Neural cell (in vitro differentiated cells): ENCODE measurements around the gene PKP1. TPM values are rescaled to one million over a fixed set of nuclear protein-coding genes. Genes with fewer than 3 reads are reported as not detected.

ENCODE experiments used
- H2AFZ ChIP-seq: fragments of 200-600, 300-800 bp; sonication (generic), shearing (Covaris generic); 2 replicates; pipeline ENCODE4 v1.6.0; 2014; ENCODE audit warnings: low read depth, mild to moderate bottlenecking, antibody characterized with exemption, low read length, moderate library complexity
- H3F3A ChIP-seq: fragments of 200-600 bp; shearing (Covaris generic); 2 replicates; pipeline ENCODE4 v1.6.1; 2016; ENCODE audit warnings: mild to moderate bottlenecking, moderate library complexity, mixed read lengths, antibody characterized with exemption, low read length; ENCODE audit not compliant: insufficient read depth, poor library complexity, severe bottlenecking
- H3K27ac ChIP-seq: fragments of 200-600, 300-800 bp; sonication (generic), shearing (Covaris generic); 2 replicates; pipeline ENCODE4 v1.5.1; 2014; ENCODE audit warnings: mild to moderate bottlenecking, low read length, moderate library complexity
- H3K27me3 ChIP-seq: fragments of 300-800, 200-600 bp; sonication (generic), shearing (Covaris generic); 2 replicates; pipeline ENCODE4 v1.6.0; 2014; ENCODE audit warnings: mild to moderate bottlenecking, low read depth, low read length, moderate library complexity; ENCODE audit not compliant: insufficient read depth
- H3K36me3 ChIP-seq: fragments of 300-800, 200-600 bp; sonication (generic), shearing (Covaris generic); 2 replicates; pipeline ENCODE4 v1.5.1; 2014; ENCODE audit warnings: mild to moderate bottlenecking, antibody characterized with exemption, low read length, moderate library complexity; ENCODE audit not compliant: insufficient read depth
- H3K4me2 ChIP-seq: fragments of 300-800, 200-600 bp; sonication (generic), shearing (Covaris generic); 2 replicates; pipeline ENCODE4 v1.6.0; 2014; ENCODE audit warnings: mild to moderate bottlenecking, low read length
- H3K4me3 ChIP-seq: fragments of 300-800, 200-600 bp; sonication (generic), shearing (Covaris generic); 2 replicates; pipeline ENCODE4 v1.5.1; 2014; ENCODE audit warnings: mild to moderate bottlenecking, low read length, moderate library complexity
- H3K79me2 ChIP-seq: fragments of 200-600 bp; shearing (Covaris generic); replicated peaks from 2 replicates; pipeline ENCODE4 v1.6.0; 2014; ENCODE audit warnings: mild to moderate bottlenecking, low read length, moderate library complexity; ENCODE audit not compliant: insufficient read depth
- H3K9ac ChIP-seq: fragments of 300-800, 200-600 bp; sonication (generic), shearing (Covaris generic); 2 replicates; pipeline ENCODE4 v1.6.1; 2016; ENCODE audit warnings: mild to moderate bottlenecking, low read length, mixed read lengths
- H3K9me2 ChIP-seq: fragments of 200-600 bp; shearing (Covaris generic); 2 replicates; pipeline ENCODE4 v1.6.1; 2016; ENCODE audit warnings: mild to moderate bottlenecking, low read length, mixed read lengths; ENCODE audit not compliant: insufficient read depth
- H3K9me3 ChIP-seq: fragments of 200-600, 300-800 bp; sonication (generic), shearing (Covaris generic); 2 replicates; pipeline ENCODE4 v1.6.1; 2016; ENCODE audit warnings: mild to moderate bottlenecking, mixed run types, low read length, moderate library complexity, mixed read lengths
- H4K20me1 ChIP-seq: fragments of 200-600 bp; shearing (Covaris generic); 2 replicates; pipeline ENCODE4 v1.6.1; 2016; ENCODE audit warnings: mild to moderate bottlenecking, mixed run types; ENCODE audit not compliant: insufficient read depth
- CTCF ChIP-seq: fragments of 450-650 bp; IDR thresholded peaks from 2 replicates; pipeline ENCODE4 v1.5.1; 2014; ENCODE audit warnings: antibody characterized with exemption, mild to moderate bottlenecking, moderate library complexity; ENCODE audit not compliant: poor library complexity, severe bottlenecking
- EP300 ChIP-seq: fragments of 450-650 bp; conservative IDR thresholded peaks from 2 replicates; pipeline ENCODE4 v1.6.1; 2014; ENCODE audit warnings: antibody characterized with exemption, mild to moderate bottlenecking, moderate library complexity; ENCODE audit not compliant: poor library complexity, severe bottlenecking
- EZH2 ChIP-seq: fragments of 200-600, 300-800 bp; shearing (Covaris generic), sonication (generic); IDR thresholded peaks from 2 replicates; pipeline ENCODE4 v1.6.1; 2014; ENCODE audit warnings: antibody characterized with exemption, low read length, borderline replicate concordance, mild to moderate bottlenecking; ENCODE audit not compliant: insufficient read depth, poor library complexity, severe bottlenecking
- MXI1 ChIP-seq: fragments of 450-650 bp; conservative IDR thresholded peaks from 2 replicates; pipeline ENCODE4 v1.6.1; 2014; ENCODE audit warnings: antibody characterized with exemption, mild to moderate bottlenecking; ENCODE audit not compliant: poor library complexity, severe bottlenecking
- POLR2AphosphoS5 ChIP-seq: IDR thresholded peaks from 2 replicates; pipeline ENCODE4 v1.6.1; 2012
- RAD21 ChIP-seq: fragments of 450-650 bp; conservative IDR thresholded peaks from 2 replicates; pipeline ENCODE4 v1.6.1; 2014; ENCODE audit warnings: antibody characterized with exemption, mild to moderate bottlenecking, moderate library complexity
- REST ChIP-seq: IDR thresholded peaks from 2 replicates; pipeline ENCODE4 v1.6.1; 2012; ENCODE audit warnings: borderline replicate concordance
- SMC3 ChIP-seq: fragments of 450-650 bp; conservative IDR thresholded peaks from 2 replicates; pipeline ENCODE4 v1.6.1; 2014; ENCODE audit warnings: antibody characterized with exemption, mild to moderate bottlenecking, moderate library complexity; ENCODE audit not compliant: poor library complexity
- TAF1 ChIP-seq: IDR thresholded peaks from 2 replicates; pipeline ENCODE4 v1.6.1; 2012; ENCODE audit warnings: low read depth
- polyA plus RNA-seq: library from polyadenylated mRNA; depleted of rRNA; stranded (reverse); fragments of >200 nt; gene quantifications from 2 replicates; pipeline ENCODE4 v1.2.3, GENCODE V29; 2014

Gene PKP1
- polyA plus RNA-seq, 1 donor from 2014 or later: not detected

- no peak overlapping the region for H2AFZ ChIP-seq
- no peaks in the 10 kb centered on the region for H3K9me3 ChIP-seq
- H3K27ac ChIP-seq: no peak overlapping the region
- H3K9me2 ChIP-seq: no peaks in the 10 kb centered on the region
- H3K27me3 ChIP-seq: no peaks in the 10 kb centered on the region
- H3F3A ChIP-seq: no peaks in the 10 kb centered on the region
- TF ChIP-seq REST: no peak
- no peaks in the 10 kb centered on the region for H3K36me3 ChIP-seq
- no peak overlapping the region for H3K9ac ChIP-seq
- no peaks in the 10 kb centered on the region for H4K20me1 ChIP-seq
- H3K4me3 ChIP-seq: no peak overlapping the region
- H3K79me2 ChIP-seq: no peaks in the 10 kb centered on the region
- no peak overlapping the region for H3K4me2 ChIP-seq
Measured at GRCh38 chr1:201299968-201300367, 16.7 kb downstream of the PKP1 start.

- Histone ChIP-seq H3K79me2 (no peaks in the 10 kb centered on the region), H3K27ac (no peak overlapping the region), H3F3A (no peaks in the 10 kb centered on the region), H3K4me3 (no peak overlapping the region), H3K9me3 (no peaks in the 10 kb centered on the region), H3K36me3 (no peaks in the 10 kb centered on the region), H3K9me2 (no peaks in the 10 kb centered on the region), H2AFZ (no peak overlapping the region), H3K27me3 (no peaks in the 10 kb centered on the region), H3K4me2 (no peak overlapping the region), H3K9ac (no peak overlapping the region), H4K20me1 (no peaks in the 10 kb centered on the region)
- TF ChIP-seq TAF1: no peak
- TF ChIP-seq POLR2AphosphoS5: no peak
- TF ChIP-seq SMC3: no peak
- no peak for TF ChIP-seq CTCF
- no peak for TF ChIP-seq REST
- TF ChIP-seq RAD21: no peak
- TF ChIP-seq EZH2: no peak
- no peak for TF ChIP-seq MXI1
- TF ChIP-seq EP300: no peak
Measured at GRCh38 chr1:201300641-201301040, 17.3 kb downstream of the PKP1 start.
